ENCODE data around the gene CCNL2.
"Not testable (repeated sequence)": the region's sequence is repeated elsewhere in the genome, so short reads cannot be mapped to it uniquely, and the experiment has no call there.

Gene CCNL2

GRCh38 chr1:1371746-1372711 lies 27.1 kb downstream of the CCNL2 start:
- DNase-seq: no peak

- DNase-seq: no peak
Observed at GRCh38 chr1:1371364-1371745, 27.8 kb downstream of the CCNL2 start.

GRCh38 chr1:1370771-1371300 lies 28.3 kb downstream of the CCNL2 start:
- DNase-seq: no peak

GRCh38 chr1:1370094-1370493 lies 29.0 kb downstream of the CCNL2 start:
- not testable (repeated sequence) for DNase-seq

- DNase-seq: no peak
Observed at GRCh38 chr1:1367315-1367714, 31.8 kb downstream of the CCNL2 start.

GRCh38 chr1:1366699-1367066 lies 32.5 kb downstream of the CCNL2 start:
- DNase-seq: no peak

GRCh38 chr1:1365875-1366698 lies 33.0 kb downstream of the CCNL2 start:
- no peak for DNase-seq

GRCh38 chr1:1364266-1364665 lies 34.9 kb downstream of the CCNL2 start:
- no peak for DNase-seq

- DNase-seq: no peak
Observed at GRCh38 chr1:1361982-1362423, 37.1 kb downstream of the CCNL2 start.

GRCh38 chr1:1361233-1361981 lies 37.7 kb downstream of the CCNL2 start:
- DNase-seq: no peak

- DNase-seq: no peak
Observed at GRCh38 chr1:1360506-1361169, 38.5 kb downstream of the CCNL2 start.

GRCh38 chr1:1359664-1360468 lies 39.3 kb downstream of the CCNL2 start:
- DNase-seq: no peak

GRCh38 chr1:1359308-1359663 lies 39.8 kb downstream of the CCNL2 start:
- no peak for DNase-seq

- DNase-seq: no peak
Observed at GRCh38 chr1:1358433-1359271, 40.5 kb downstream of the CCNL2 start, which contains the start of gene MXRA8. Gene MXRA8 (minus strand): TSS chr1:1358555. CDS start chr1:1358504, 51 bp downstream.

GRCh38 chr1:1357871-1358432 lies 41.2 kb downstream of the CCNL2 start:
- no peak for DNase-seq

GRCh38 chr1:1356796-1357401 lies 42.2 kb downstream of the CCNL2 start:
- DNase-seq: no peak

GRCh38 chr1:1356166-1356795 lies 42.9 kb downstream of the CCNL2 start:
- no peak for DNase-seq

GRCh38 chr1:1355416-1355815 lies 43.7 kb downstream of the CCNL2 start:
- no peak for DNase-seq

Measured in NCI-H446 treated with DMSO at 0.1 percent for 48 hours (cell line).